Measurements from ENCODE around the gene BLTP3A.
"Not testable (repeated sequence)": the region's sequence is repeated elsewhere in the genome, so short reads cannot be mapped to it uniquely, and the experiment has no call there.

BLTP3A gene

GRCh38 chr6:34791701-34792604 lies at the start of gene BLTP3A:
BLTP3A (plus strand) TSS chr6:34792083; CDS start chr6:34792251, 168 bp downstream.
- TF ChIP-seq CTCF (IDR thresholded peaks at IDR 0.05; ENCODE audit: low read depth, low read length, missing control alignments) = no peak
- in situ Hi-C loops (cut with HindIII; ENCODE audit: low pct_ligation_motif_present, low sequenced_read_pairs) = no loop called here

GRCh38 chr6:34742094-34742493 lies 49.8 kb upstream of the BLTP3A start:
- Histone ChIP-seq H3K27me3 (replicated peaks) (no peaks in the 10 kb centered on the region), H3K27ac (no peak overlapping the region), H3K36me3 (replicated peaks) (no peaks in the 10 kb centered on the region), H3K4me3 (ENCODE audit: low read depth, low read length) (no peak overlapping the region)
- TF ChIP-seq CTCF (IDR thresholded peaks at IDR 0.05; ENCODE audit: low read depth, low read length, missing control alignments) = no peak
- no peak for DNase-seq
- in situ Hi-C loops (cut with HindIII; ENCODE audit: low pct_ligation_motif_present, low sequenced_read_pairs) = no loop called here

More at GRCh38 chr6:34791701-34792604, at the start of gene BLTP3A:
- Histone ChIP-seq H3K27ac (peak within 1 kb of the TSS; percentile 37), H3K27me3 (replicated peaks) (no peaks in the 10 kb centered on the region), H3K4me3 (ENCODE audit: low read depth, low read length) (peak within 1 kb of the TSS; percentile 77), H3K36me3 (replicated peaks) (no peaks in the 10 kb centered on the region)
- peak; percentile 17 for DNase-seq

GRCh38 chr6:34743625-34744293 lies 48.1 kb upstream of the BLTP3A start:
- in situ Hi-C loops (cut with HindIII; ENCODE audit: low pct_ligation_motif_present, low sequenced_read_pairs) = no loop called here
- DNase-seq = no peak
- Histone ChIP-seq H3K27ac (no peak overlapping the region), H3K4me3 (ENCODE audit: low read depth, low read length) (no peak overlapping the region), H3K36me3 (replicated peaks) (no peaks in the 10 kb centered on the region), H3K27me3 (replicated peaks) (no peaks in the 10 kb centered on the region)
- TF ChIP-seq CTCF (IDR thresholded peaks at IDR 0.05; ENCODE audit: low read depth, low read length, missing control alignments) = no peak

- in situ Hi-C loops (cut with HindIII; ENCODE audit: low pct_ligation_motif_present, low sequenced_read_pairs); H3K4me3 ChIP-seq (ENCODE audit: low read depth, low read length); DNase-seq; H3K27ac ChIP-seq; H3K27me3 ChIP-seq (replicated peaks); H3K36me3 ChIP-seq (replicated peaks): not testable (repeated sequence)
Observed at GRCh38 chr6:34744294-34744647, 47.6 kb upstream of the BLTP3A start.

GRCh38 chr6:34745277-34746103 lies 46.4 kb upstream of the BLTP3A start:
- H3K27ac ChIP-seq = no peak overlapping the region
- H3K4me3 ChIP-seq (ENCODE audit: low read depth, low read length) = no peak overlapping the region
- DNase-seq = peak; percentile 55
- in situ Hi-C loops (cut with HindIII; ENCODE audit: low pct_ligation_motif_present, low sequenced_read_pairs) = no loop called here
- no peaks in the 10 kb centered on the region for H3K27me3 ChIP-seq (replicated peaks)
- no peak for TF ChIP-seq CTCF (IDR thresholded peaks at IDR 0.05; ENCODE audit: low read depth, low read length, missing control alignments)
- H3K36me3 ChIP-seq (replicated peaks) = no peaks in the 10 kb centered on the region

Data from brain microvascular endothelial cell (primary cell).